ENCODE measurements around the gene DTYMK. TPM values are rescaled to one million over a fixed set of nuclear protein-coding genes. Genes with fewer than 3 reads are reported as not detected.

Gene DTYMK
- total RNA-seq, 1 donor from 2014 or later, result 14.9 TPM

- no peaks in the 10 kb centered on the region for H3K36me3 ChIP-seq
- H3K4me3 ChIP-seq, result no peak overlapping the region
- DNase-seq (no peak), ATAC-seq (peak; percentile 4)
- H3K27me3 ChIP-seq, result no peaks in the 10 kb centered on the region
- H3K4me1 ChIP-seq, result peaks cover 31% of the 10 kb centered on the region
- intact Hi-C loops (cut with DNase I), result no loop called here
- no peaks in the 10 kb centered on the region for H3K9me3 ChIP-seq
- TF ChIP-seq CTCF (IDR thresholded peaks at IDR 0.05), result no peak
- H3K27ac ChIP-seq, result no peak overlapping the region
Measured at GRCh38 chr2:241641631-241642030, 45.0 kb downstream of the DTYMK start.

DNA sequence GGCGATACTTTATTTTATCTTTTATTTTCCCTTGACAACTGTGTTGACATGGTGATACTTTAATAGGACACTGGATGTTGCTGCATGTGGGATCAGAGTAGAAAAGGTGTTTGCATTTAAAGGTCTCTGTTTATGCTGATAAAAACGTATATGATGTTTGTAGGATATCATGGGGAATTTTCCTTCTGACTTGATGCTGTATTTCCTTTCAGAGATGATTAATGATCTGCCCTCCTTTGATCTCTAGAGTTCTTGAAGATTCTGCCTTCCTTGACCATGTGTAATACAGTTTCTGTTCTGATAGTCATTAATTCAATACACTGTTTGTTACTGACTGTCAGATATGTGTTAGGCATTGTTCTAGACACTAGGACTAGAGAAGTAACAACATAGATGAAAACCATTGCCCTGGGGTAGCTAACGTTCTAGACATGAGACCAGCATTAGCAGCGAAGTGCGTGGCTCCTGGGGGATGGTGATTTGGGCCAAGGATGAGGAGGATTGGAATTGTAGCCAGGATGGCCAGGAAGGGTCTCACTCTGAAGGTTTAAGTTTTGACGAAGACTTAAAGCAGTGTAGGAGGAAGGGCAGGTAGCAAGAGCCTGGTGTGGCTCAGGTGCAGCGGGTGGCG, 46.3 kb downstream of the DTYMK start:
- no peak overlapping the region for H3K4me3 ChIP-seq
- peaks cover 39% of the 10 kb centered on the region for H3K4me1 ChIP-seq
- TF ChIP-seq CTCF (IDR thresholded peaks at IDR 0.05), result no peak
- no peaks in the 10 kb centered on the region for H3K9me3 ChIP-seq
- H3K27me3 ChIP-seq, result no peaks in the 10 kb centered on the region
- no peaks in the 10 kb centered on the region for H3K36me3 ChIP-seq
- ATAC-seq, result no peak
- no peak for DNase-seq
- H3K27ac ChIP-seq, result no peak overlapping the region
- intact Hi-C loops (cut with DNase I), result no loop called here

GRCh38 chr2:241639385-241639784, 47.2 kb downstream of the DTYMK start:
- ATAC-seq (no peak), DNase-seq (no peak)
- intact Hi-C loops (cut with DNase I), result no loop called here
- H3K27ac ChIP-seq, result no peak overlapping the region
- H3K9me3 ChIP-seq, result no peaks in the 10 kb centered on the region
- no peaks in the 10 kb centered on the region for H3K27me3 ChIP-seq
- H3K4me3 ChIP-seq, result no peak overlapping the region
- TF ChIP-seq CTCF (IDR thresholded peaks at IDR 0.05), result no peak
- H3K36me3 ChIP-seq, result no peaks in the 10 kb centered on the region
- H3K4me1 ChIP-seq, result peaks cover 44% of the 10 kb centered on the region

GRCh38 chr2:241638940-241639339, 47.7 kb downstream of the DTYMK start:
- H3K36me3 ChIP-seq, result no peaks in the 10 kb centered on the region
- H3K27me3 ChIP-seq, result no peaks in the 10 kb centered on the region
- H3K9me3 ChIP-seq, result no peaks in the 10 kb centered on the region
- TF ChIP-seq CTCF (IDR thresholded peaks at IDR 0.05), result no peak
- intact Hi-C loops (cut with DNase I), result no loop called here
- DNase-seq (no peak), ATAC-seq (no peak)
- H3K27ac ChIP-seq, result no peak overlapping the region
- H3K4me1 ChIP-seq, result peaks cover 44% of the 10 kb centered on the region
- peak overlapping the region; percentile 77 for H3K4me3 ChIP-seq

GRCh38 chr2:241637795-241638660, 48.6 kb downstream of the DTYMK start:
- ATAC-seq (peak; percentile 50), DNase-seq (peak; percentile 82)
- no peaks in the 10 kb centered on the region for H3K27me3 ChIP-seq
- H3K4me3 ChIP-seq, result peak overlapping the region; percentile 77
- peaks cover 7% of the 10 kb centered on the region for H3K36me3 ChIP-seq
- H3K9me3 ChIP-seq, result no peaks in the 10 kb centered on the region
- H3K27ac ChIP-seq, result peak overlapping the region; percentile 99
- intact Hi-C loops (cut with DNase I), result no loop called here
- TF ChIP-seq CTCF (IDR thresholded peaks at IDR 0.05), result no peak
- peaks cover 44% of the 10 kb centered on the region for H3K4me1 ChIP-seq
